ENCODE measurements around the gene PDGFC.
"Not testable (repeated sequence)": the region's sequence is repeated elsewhere in the genome, so short reads cannot be mapped to it uniquely, and the experiment has no call there.

The PDGFC gene

DNA sequence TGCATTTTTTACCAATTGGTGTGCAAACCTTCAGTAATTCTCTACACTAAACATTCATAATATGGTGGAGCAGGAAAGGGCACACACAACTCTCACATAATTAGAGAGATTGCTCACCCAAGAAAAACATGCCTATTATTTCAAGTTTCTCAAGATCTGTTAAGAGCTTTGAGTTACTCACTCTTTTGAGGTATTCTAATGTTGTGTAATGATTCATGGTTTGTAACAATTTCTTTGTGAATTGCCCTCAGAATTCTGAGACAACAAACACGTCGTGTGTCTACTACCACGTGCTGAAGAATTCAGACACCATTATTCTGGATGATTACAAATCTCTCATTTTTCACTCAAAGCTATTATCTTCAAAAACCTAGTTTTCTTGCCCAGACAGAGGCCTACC, 82.8 kb downstream of the PDGFC start:
- Histone ChIP-seq H3K4me1 (ENCODE audit: insufficient read depth, low read length) (no peaks in the 10 kb centered on the region), H3K36me3 (ENCODE audit: insufficient read depth, low read length) (no peaks in the 10 kb centered on the region), H3K9ac (ENCODE audit: low read depth, low read length) (no peak overlapping the region), H3K9me3 (ENCODE audit: control insufficient read depth, insufficient read depth, low read length) (no peaks in the 10 kb centered on the region)

DNA sequence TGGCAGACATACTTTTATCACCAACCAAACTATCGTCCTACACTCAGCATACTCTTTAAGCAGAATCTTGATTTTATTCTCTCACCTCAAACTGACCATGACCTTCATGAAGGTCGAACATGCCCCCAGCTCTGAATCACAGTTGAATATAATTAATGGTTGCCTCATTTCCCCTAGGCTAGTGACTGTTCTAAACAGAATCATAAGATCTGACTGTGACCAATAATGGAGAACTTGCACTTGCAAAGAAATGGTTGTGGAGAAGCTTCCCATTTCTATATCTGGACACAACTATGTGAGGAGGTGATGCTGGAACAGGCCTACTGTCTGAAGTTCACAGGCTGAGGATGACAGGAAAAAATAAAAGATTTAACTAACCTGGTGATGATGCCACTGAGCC, 85.1 kb downstream of the PDGFC start:
- no peaks in the 10 kb centered on the region for H3K9me3 ChIP-seq (ENCODE audit: control insufficient read depth, insufficient read depth, low read length)
- H3K36me3 ChIP-seq (ENCODE audit: insufficient read depth, low read length), result no peaks in the 10 kb centered on the region

DNA sequence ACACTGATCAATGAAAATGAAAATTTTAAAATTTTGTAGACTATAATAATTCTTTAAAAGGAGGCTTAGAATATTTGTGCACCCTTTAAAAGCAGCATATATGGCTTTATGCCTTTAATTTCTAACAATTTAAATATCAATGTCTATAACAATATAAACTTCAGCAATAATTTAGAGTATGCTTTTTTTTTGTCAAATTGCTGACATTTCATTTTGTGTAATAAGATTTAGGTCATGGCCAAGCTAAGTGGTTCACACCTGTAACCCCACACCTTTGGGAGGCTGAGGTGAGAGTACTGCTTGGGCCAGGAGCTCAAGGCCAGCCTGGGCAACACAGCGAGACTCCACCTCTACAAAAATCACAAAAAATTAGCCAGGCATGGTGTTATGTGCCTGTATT, 86.2 kb downstream of the PDGFC start:
- no peaks in the 10 kb centered on the region for H3K4me1 ChIP-seq (ENCODE audit: insufficient read depth, low read length)
- no peak overlapping the region for H3K9ac ChIP-seq (ENCODE audit: low read depth, low read length)

More for the DNA sequence above, 85.1 kb downstream of the PDGFC start:
- H3K4me1 ChIP-seq (ENCODE audit: insufficient read depth, low read length), result no peaks in the 10 kb centered on the region
- no peak overlapping the region for H3K9ac ChIP-seq (ENCODE audit: low read depth, low read length)

DNA sequence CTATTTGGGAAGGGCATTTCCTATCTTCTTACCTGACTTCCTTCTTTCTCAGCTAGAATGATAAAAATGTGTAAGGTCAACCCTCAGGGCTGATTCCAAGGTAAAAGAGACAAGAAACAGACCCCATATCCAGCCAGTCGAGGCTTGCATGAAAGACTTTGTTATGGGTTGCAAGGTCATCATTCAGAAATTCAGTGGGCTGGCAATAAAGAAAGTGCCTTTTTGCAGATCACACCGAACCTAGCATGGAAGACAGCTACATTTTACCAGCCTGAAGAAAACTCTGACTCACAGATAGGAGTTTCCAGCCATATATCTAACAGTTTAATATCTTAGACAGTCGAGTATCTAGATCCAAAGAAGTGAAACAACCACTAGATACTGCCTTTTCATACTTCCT, 87.4 kb downstream of the PDGFC start:
- H3K9ac ChIP-seq (ENCODE audit: low read depth, low read length), result no peak overlapping the region
- H3K36me3 ChIP-seq (ENCODE audit: insufficient read depth, low read length), result no peaks in the 10 kb centered on the region
- no peaks in the 10 kb centered on the region for H3K4me1 ChIP-seq (ENCODE audit: insufficient read depth, low read length)
- no peaks in the 10 kb centered on the region for H3K9me3 ChIP-seq (ENCODE audit: control insufficient read depth, insufficient read depth, low read length)

More for the DNA sequence above, 86.2 kb downstream of the PDGFC start:
- Histone ChIP-seq H3K9me3 (ENCODE audit: control insufficient read depth, insufficient read depth, low read length) (no peaks in the 10 kb centered on the region), H3K36me3 (ENCODE audit: insufficient read depth, low read length) (no peaks in the 10 kb centered on the region)

DNA sequence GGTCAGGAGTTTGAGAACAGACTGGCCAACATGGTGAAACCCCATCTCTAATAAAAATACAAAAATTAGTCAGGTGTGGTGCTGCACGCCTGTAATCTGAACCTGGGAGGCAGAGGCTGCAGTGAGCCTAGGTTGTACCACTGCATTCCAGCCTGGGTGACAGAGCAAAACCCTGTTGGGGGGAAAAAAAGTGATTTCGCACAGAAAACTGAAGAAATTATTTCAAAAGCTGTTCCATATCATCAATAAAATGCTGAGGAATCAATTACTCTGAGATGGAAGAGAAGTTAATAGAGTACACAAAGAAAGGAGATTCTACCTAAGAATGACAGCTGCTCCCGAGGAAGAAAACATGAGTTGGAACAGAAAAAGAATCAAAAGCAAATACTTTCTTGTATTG, 95.9 kb downstream of the PDGFC start:
- no peaks in the 10 kb centered on the region for H3K4me1 ChIP-seq (ENCODE audit: insufficient read depth, low read length)
- H3K9me3 ChIP-seq (ENCODE audit: control insufficient read depth, insufficient read depth, low read length), result no peaks in the 10 kb centered on the region
- H3K9ac ChIP-seq (ENCODE audit: low read depth, low read length), result no peak overlapping the region
- no peaks in the 10 kb centered on the region for H3K36me3 ChIP-seq (ENCODE audit: insufficient read depth, low read length)

DNA sequence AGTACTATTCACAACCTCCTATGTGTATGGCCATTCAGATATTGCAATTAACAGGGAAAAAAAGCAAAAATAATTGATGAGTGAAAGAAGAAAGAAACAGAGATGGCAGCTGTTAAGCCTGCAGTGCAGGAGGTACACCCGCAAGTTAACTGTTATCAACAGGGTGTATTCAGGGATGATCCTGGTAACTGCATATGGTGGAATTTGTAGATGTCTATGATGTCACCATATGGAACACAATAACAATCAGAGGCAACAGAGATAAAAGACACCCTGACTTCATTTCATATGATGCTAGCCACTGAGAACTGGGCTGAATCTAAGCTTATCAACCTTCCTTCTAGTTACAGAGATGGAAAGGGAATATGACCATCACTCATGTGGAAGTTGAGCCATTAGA, 96.5 kb downstream of the PDGFC start:
- H3K9ac ChIP-seq (ENCODE audit: low read depth, low read length), result no peak overlapping the region
- no peaks in the 10 kb centered on the region for H3K9me3 ChIP-seq (ENCODE audit: control insufficient read depth, insufficient read depth, low read length)
- no peaks in the 10 kb centered on the region for H3K36me3 ChIP-seq (ENCODE audit: insufficient read depth, low read length)
- H3K4me1 ChIP-seq (ENCODE audit: insufficient read depth, low read length), result no peaks in the 10 kb centered on the region

DNA sequence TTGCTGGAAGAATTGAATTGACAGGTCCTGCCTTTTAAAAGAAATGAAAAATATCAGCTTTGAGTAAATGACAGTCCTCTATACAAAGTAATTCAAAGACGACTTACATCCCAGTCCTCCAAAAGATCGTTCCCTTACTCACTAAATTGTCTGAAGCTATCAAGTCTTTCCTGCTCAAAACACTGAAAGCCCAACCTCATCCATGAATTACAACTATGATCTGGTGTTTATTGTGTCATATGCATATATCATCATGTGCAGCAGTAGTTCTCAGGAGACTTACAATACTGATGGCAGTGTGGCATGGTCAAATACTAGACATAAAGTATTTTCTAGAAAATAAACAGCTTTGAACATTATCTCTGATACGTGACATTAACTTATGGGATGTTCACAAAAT, 97.8 kb downstream of the PDGFC start:
- H3K9me3 ChIP-seq (ENCODE audit: control insufficient read depth, insufficient read depth, low read length), result no peaks in the 10 kb centered on the region
- no peak overlapping the region for H3K9ac ChIP-seq (ENCODE audit: low read depth, low read length)

DNA sequence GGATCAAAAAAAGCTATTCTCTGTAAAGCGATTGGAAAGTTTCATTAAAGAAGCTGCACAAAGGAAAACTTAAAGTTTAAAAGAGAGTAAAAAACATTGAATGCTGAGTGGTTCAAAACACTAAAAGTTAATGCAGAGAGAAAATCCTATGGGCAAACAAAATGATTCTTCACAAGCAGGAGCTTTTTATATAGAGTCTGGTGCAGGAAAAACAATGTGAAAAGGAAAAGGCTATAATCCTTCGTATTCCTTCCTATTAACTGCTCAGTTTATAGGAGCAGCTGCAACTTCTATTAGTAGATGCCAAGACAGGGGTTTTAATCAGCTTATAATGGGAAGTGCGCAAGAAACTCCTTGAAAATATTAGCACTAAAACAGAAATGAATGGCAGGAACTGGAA, 100.7 kb downstream of the PDGFC start:
- Histone ChIP-seq H3K9me3 (ENCODE audit: control insufficient read depth, insufficient read depth, low read length) (no peaks in the 10 kb centered on the region), H3K36me3 (ENCODE audit: insufficient read depth, low read length) (no peaks in the 10 kb centered on the region), H3K9ac (ENCODE audit: low read depth, low read length) (no peak overlapping the region), H3K4me1 (ENCODE audit: insufficient read depth, low read length) (no peaks in the 10 kb centered on the region)

More for the DNA sequence above, 97.8 kb downstream of the PDGFC start:
- H3K36me3 ChIP-seq (ENCODE audit: insufficient read depth, low read length), result no peaks in the 10 kb centered on the region
- no peaks in the 10 kb centered on the region for H3K4me1 ChIP-seq (ENCODE audit: insufficient read depth, low read length)

DNA sequence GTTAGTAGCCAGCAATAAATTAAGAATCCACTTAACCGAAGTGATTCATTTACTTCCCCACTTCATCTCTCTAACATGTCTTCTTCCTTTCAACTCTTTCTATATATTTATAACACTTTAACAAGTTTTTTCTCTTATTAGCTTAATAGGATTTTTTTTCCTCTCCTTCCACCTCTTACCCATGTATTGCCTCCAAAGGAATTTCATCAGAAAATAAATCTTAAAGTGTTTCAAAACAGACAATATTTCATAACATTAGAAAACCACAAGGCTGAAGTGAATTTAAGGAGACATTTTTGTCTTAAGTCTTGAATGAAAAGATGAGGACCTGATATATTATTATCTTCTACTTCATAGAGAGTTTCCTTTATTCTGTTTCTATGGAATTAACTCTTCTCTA, 101.5 kb downstream of the PDGFC start:
- H3K9ac ChIP-seq (ENCODE audit: low read depth, low read length), result no peak overlapping the region
- no peaks in the 10 kb centered on the region for H3K36me3 ChIP-seq (ENCODE audit: insufficient read depth, low read length)
- H3K4me1 ChIP-seq (ENCODE audit: insufficient read depth, low read length), result no peaks in the 10 kb centered on the region
- H3K9me3 ChIP-seq (ENCODE audit: control insufficient read depth, insufficient read depth, low read length), result no peaks in the 10 kb centered on the region

DNA sequence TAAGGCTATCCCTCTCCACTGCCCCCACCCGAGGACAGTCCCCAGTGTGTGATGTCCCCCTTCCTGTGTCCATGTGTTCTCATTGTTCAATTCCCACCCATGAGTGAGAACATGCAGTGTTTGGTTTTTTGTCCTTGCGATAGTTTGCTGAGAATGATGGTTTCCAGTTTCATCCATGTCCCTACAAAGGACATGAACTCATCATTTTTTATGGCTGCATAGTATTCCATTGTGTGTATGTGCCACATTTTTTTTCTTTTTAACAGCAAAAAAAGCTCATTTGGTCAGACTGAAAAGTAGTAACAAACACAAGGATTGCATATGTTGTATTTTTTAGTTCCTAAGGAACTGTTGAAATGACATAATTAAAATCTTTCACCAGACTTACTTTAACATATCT, 105.5 kb downstream of the PDGFC start:
- not testable (repeated sequence) for H3K36me3 ChIP-seq (ENCODE audit: insufficient read depth, low read length); H3K4me1 ChIP-seq (ENCODE audit: insufficient read depth, low read length); H3K9ac ChIP-seq (ENCODE audit: low read depth, low read length); H3K9me3 ChIP-seq (ENCODE audit: control insufficient read depth, insufficient read depth, low read length)

DNA sequence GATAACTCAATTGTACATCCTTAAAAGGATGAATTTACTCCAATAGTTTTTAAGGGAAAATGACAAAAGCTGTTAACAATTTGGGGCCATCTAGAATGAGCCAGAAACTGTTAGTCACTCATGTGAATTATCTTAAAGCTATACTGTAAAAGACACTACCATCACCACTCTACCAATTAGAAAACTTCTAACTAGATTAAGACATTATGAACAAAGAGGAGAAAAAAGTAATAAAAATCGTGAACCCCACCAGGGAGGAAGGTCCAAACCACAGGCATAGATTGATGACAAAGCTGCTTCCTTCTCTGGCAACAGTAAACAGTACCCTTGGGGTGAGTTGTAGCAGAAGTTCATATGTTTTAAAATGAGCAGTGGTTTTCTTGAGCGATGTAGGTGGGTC, 106.1 kb downstream of the PDGFC start:
- no peaks in the 10 kb centered on the region for H3K36me3 ChIP-seq (ENCODE audit: insufficient read depth, low read length)
- no peak overlapping the region for H3K9ac ChIP-seq (ENCODE audit: low read depth, low read length)
- no peaks in the 10 kb centered on the region for H3K9me3 ChIP-seq (ENCODE audit: control insufficient read depth, insufficient read depth, low read length)
- no peaks in the 10 kb centered on the region for H3K4me1 ChIP-seq (ENCODE audit: insufficient read depth, low read length)

DNA sequence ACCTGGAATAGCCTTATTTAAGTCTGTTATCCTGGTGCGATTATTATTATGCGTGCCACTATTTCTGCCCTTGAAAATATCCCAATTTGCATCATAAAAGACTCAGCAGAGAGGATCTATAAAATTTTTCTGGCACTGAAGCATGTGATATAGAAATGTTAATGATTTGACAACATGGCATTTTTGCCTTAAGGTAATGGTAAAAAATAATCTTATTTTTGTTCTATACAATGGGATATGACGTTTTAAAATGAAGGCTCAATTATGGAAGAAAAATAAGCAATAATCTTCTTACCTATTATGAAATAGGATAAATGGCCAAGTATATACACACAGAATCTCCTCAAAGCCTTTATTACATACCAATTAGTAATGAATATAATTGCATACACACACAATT, 113.5 kb downstream of the PDGFC start:
- Histone ChIP-seq H3K36me3 (ENCODE audit: insufficient read depth, low read length) (no peaks in the 10 kb centered on the region), H3K4me1 (ENCODE audit: insufficient read depth, low read length) (no peaks in the 10 kb centered on the region), H3K9ac (ENCODE audit: low read depth, low read length) (no peak overlapping the region), H3K9me3 (ENCODE audit: control insufficient read depth, insufficient read depth, low read length) (no peaks in the 10 kb centered on the region)

DNA sequence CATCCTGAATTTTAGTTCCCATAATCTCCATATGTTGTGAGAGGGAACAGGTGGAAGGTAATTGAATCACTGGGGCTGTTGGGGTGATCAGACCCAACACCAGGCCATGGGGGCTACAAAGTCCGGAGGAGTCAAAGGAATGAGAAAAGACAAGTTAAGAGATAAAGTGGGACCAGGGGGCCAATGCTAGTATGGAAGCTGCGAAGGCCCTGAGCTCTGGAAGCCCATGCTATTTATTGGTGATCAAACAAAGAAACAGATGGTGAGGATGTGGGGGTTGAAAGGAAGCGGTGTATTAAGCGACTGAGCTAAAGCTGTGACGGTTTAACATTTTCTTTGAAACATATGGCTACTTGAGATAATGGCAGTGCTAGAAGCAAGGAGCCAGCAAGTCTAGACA, 132.8 kb downstream of the PDGFC start:
- no peaks in the 10 kb centered on the region for H3K36me3 ChIP-seq (ENCODE audit: insufficient read depth, low read length)
- peaks cover 18% of the 10 kb centered on the region for H3K9me3 ChIP-seq (ENCODE audit: control insufficient read depth, insufficient read depth, low read length)
- no peaks in the 10 kb centered on the region for H3K4me1 ChIP-seq (ENCODE audit: insufficient read depth, low read length)
- H3K9ac ChIP-seq (ENCODE audit: low read depth, low read length), result no peak overlapping the region

DNA sequence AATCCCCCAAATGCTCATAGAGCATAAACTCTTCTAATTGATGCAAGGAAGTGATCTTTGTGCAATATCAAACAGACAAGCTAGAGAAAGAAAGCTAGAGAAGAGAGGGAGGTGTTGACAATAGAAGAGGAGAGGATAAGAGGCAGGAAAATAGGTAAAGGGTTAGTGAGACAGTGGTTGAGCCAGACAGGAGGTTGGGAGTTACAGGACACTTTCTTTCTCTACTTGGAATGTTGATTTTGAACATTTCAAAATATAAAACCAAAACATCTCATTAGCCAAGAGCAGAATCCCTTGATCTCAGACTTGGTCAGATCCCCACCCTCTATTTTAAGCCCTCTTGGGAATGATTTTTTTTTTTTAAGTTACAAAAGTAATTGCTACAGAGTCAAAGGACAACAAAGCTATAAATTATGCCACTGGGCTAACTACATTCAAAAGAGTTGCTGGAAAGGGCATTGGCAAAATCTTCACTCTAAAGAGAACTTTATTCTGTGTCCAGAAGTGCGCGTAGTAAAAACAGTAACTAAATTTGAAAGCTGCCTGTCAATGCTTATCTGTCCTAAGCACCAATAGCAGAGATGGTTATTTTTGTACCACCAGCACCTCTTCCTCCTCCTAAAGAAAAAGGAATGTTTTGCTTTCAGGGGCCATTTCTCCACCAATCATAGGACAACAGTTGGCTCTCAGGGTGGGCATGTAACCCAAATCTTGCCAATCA, 133.8 kb downstream of the PDGFC start:
- H3K9ac ChIP-seq (ENCODE audit: low read depth, low read length), result no peak overlapping the region
- H3K9me3 ChIP-seq (ENCODE audit: control insufficient read depth, insufficient read depth, low read length), result peaks cover 18% of the 10 kb centered on the region
- no peaks in the 10 kb centered on the region for H3K36me3 ChIP-seq (ENCODE audit: insufficient read depth, low read length)
- H3K4me1 ChIP-seq (ENCODE audit: insufficient read depth, low read length), result no peaks in the 10 kb centered on the region

DNA sequence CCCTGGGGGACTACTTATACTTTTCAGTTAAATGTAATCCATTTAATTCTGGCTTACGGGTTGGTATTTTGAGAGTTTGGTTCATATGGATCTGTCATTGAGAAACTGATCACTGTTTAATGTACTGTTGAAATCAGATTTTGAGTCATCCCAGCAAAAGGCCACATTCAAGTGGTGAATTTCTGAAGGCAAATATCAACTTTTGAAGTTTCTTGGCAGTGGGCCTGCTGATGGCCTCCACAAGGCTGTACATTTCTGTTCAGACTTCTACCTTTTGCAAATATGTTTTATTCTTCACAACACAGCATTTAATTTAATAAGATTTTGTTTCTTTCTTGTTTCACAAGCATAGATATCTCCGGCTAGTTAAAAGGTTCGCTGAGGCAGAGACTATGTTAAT, 138.7 kb downstream of the PDGFC start:
- Histone ChIP-seq H3K4me1 (ENCODE audit: insufficient read depth, low read length) (no peaks in the 10 kb centered on the region), H3K9me3 (ENCODE audit: control insufficient read depth, insufficient read depth, low read length) (peaks cover 4% of the 10 kb centered on the region; the same call in 1 of the 2 replicates), H3K36me3 (ENCODE audit: insufficient read depth, low read length) (no peaks in the 10 kb centered on the region), H3K9ac (ENCODE audit: low read depth, low read length) (no peak overlapping the region)

DNA sequence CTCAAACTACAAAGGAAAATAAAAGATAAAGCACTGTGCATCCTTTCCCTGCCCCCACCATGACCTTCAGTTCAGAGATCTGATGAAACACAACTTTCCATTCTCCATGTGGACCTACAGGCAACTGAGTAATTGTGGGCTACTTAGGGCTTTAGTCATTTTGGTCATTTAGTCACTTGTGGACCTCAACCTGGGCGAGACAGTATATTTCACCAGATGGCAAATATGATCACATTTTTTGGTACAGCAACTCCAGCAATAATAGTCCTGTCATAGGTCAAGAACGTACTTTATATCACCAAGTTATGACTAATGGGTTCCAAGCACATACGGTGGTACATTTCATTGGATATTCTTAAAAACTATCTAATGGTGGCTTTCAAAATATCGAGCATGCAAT, 141.2 kb downstream of the PDGFC start:
- no peaks in the 10 kb centered on the region for H3K9me3 ChIP-seq (ENCODE audit: control insufficient read depth, insufficient read depth, low read length)

More for the DNA sequence above, 141.2 kb downstream of the PDGFC start:
- Histone ChIP-seq H3K4me1 (ENCODE audit: insufficient read depth, low read length) (no peaks in the 10 kb centered on the region), H3K36me3 (ENCODE audit: insufficient read depth, low read length) (no peaks in the 10 kb centered on the region), H3K9ac (ENCODE audit: low read depth, low read length) (no peak overlapping the region)
